Limb (tissue), 2 donors: ENCODE results near the gene GBA2.

Experiments used
- DNase-seq, 2 donors: peaks; one replicate each; pipeline ENCODE4 v3.0.0-alpha.2; 2016; ENCODE audit errors: extremely low spot score in 2 of 2

The GBA2 gene

GRCh38 chr9:35738924-35739323 lies 10.1 kb downstream of the GBA2 start:
- no peak for DNase-seq

GRCh38 chr9:35738186-35738585 lies 10.8 kb downstream of the GBA2 start:
- no peak for DNase-seq

- no peak for DNase-seq
Measured at GRCh38 chr9:35737143-35737542, 11.9 kb downstream of the GBA2 start.

- DNase-seq = peak; percentile 66 to 68
Measured at GRCh38 chr9:35736201-35736633, 12.8 kb downstream of the GBA2 start.

- DNase-seq = no peak
Measured at GRCh38 chr9:35734096-35734495, 14.9 kb downstream of the GBA2 start.

- no peak for DNase-seq
Measured at GRCh38 chr9:35732800-35733541, 16.1 kb downstream of the GBA2 start.

GRCh38 chr9:35732185-35732799 lies 16.7 kb downstream of the GBA2 start, which contains the start of the genes CREB3 and TLN1:
Gene CREB3 (plus strand): TSS chr9:35732666. CDS start chr9:35732773, 107 bp downstream.
Gene TLN1 (minus strand): TSS chr9:35732195. CDS start chr9:35725694, 6,501 bp downstream.
- DNase-seq = peak; percentile 96 to 97

- no peak for DNase-seq
Measured at GRCh38 chr9:35731415-35732184, 17.4 kb downstream of the GBA2 start.

GRCh38 chr9:35730486-35730854 lies 18.6 kb downstream of the GBA2 start:
- no peak for DNase-seq

- peak in 1 of 2 donors; percentile 44 for DNase-seq
Measured at GRCh38 chr9:35729700-35730485, 19.1 kb downstream of the GBA2 start.

- DNase-seq = no peak
Measured at GRCh38 chr9:35729101-35729500, 19.9 kb downstream of the GBA2 start.

GRCh38 chr9:35728041-35728971 lies 20.7 kb downstream of the GBA2 start:
- DNase-seq = peak in 1 of 2 donors; percentile 52

- no peak for DNase-seq
Measured at GRCh38 chr9:35727676-35728040, 21.4 kb downstream of the GBA2 start.

GRCh38 chr9:35726931-35727330 lies 22.1 kb downstream of the GBA2 start:
- DNase-seq = no peak

GRCh38 chr9:35725362-35725761 lies 23.7 kb downstream of the GBA2 start:
- DNase-seq = no peak

GRCh38 chr9:35723908-35724307 lies 25.1 kb downstream of the GBA2 start:
- DNase-seq = no peak

- no peak for DNase-seq
Measured at GRCh38 chr9:35723426-35723825, 25.6 kb downstream of the GBA2 start.

- DNase-seq = no peak
Measured at GRCh38 chr9:35719546-35719945, 29.5 kb downstream of the GBA2 start.

- no peak for DNase-seq
Measured at GRCh38 chr9:35718721-35719511, 30.1 kb downstream of the GBA2 start.
